GM18517 (cell line): ENCODE data around the gene ABI1.
"Not testable (repeated sequence)": the region's sequence is repeated elsewhere in the genome, so short reads cannot be mapped to it uniquely, and the experiment has no call there.

Source experiments
- ATAC-seq: cut with Tn5 transposase; IDR thresholded peaks from one replicate; pipeline ENCODE4 v1.9.1; 2021; ENCODE audit warnings: mild to moderate bottlenecking, moderate library complexity; ENCODE audit not compliant: unreplicated experiment

ABI1 gene

GRCh38 chr10:26860443-26861204 is at the start of gene ABI1:
Gene ABI1, minus strand, starts transcription at chr10:26860958. Its CDS starts 95 bp downstream, at chr10:26860863.
- ATAC-seq, result peak; percentile 63

- no peak for ATAC-seq
Measured at GRCh38 chr10:26909753-26910152, 49.0 kb upstream of the ABI1 start.

- not testable (repeated sequence) for ATAC-seq
Measured at GRCh38 chr10:26905253-26905781, 44.6 kb upstream of the ABI1 start.

- no peak for ATAC-seq
Measured at GRCh38 chr10:26903431-26904217, 42.9 kb upstream of the ABI1 start.

GRCh38 chr10:26892306-26892923 is 31.7 kb upstream of the ABI1 start:
- ATAC-seq, result not testable (repeated sequence)

- no peak for ATAC-seq
Measured at GRCh38 chr10:26890956-26891355, 30.2 kb upstream of the ABI1 start.

GRCh38 chr10:26887611-26888215 is 27.0 kb upstream of the ABI1 start:
- no peak for ATAC-seq

- no peak for ATAC-seq
Measured at GRCh38 chr10:26881600-26882331, 21.0 kb upstream of the ABI1 start.

- ATAC-seq, result no peak
Measured at GRCh38 chr10:26879744-26880143, 19.0 kb upstream of the ABI1 start.

- no peak for ATAC-seq
Measured at GRCh38 chr10:26870766-26871165, 10.0 kb upstream of the ABI1 start.

GRCh38 chr10:26869528-26869927 is 8.8 kb upstream of the ABI1 start:
- ATAC-seq, result no peak

- ATAC-seq, result no peak
Measured at GRCh38 chr10:26863351-26864076, 2.8 kb upstream of the ABI1 start.

GRCh38 chr10:26861205-26861998 is 644 bp upstream of the ABI1 start:
- no peak for ATAC-seq

- peak; percentile 8 for ATAC-seq
Measured at GRCh38 chr10:26860102-26860442, 686 bp downstream of the ABI1 start.

- ATAC-seq, result no peak
Measured at GRCh38 chr10:26859241-26860101, 1.3 kb downstream of the ABI1 start.

GRCh38 chr10:26858707-26859034 is 2.1 kb downstream of the ABI1 start:
- no peak for ATAC-seq

GRCh38 chr10:26857991-26858706 is 2.6 kb downstream of the ABI1 start:
- peak; percentile 32 for ATAC-seq

GRCh38 chr10:26857553-26857952 is 3.2 kb downstream of the ABI1 start:
- peak; percentile 7 for ATAC-seq
